Transverse colon (tissue), 4 donors: Measurements from ENCODE around the gene NKD2. TPM values are rescaled to one million over a fixed set of nuclear protein-coding genes. Genes with fewer than 3 reads are reported as not detected.

Experiments used
- DNase-seq: peaks from one replicate; pipeline ENCODE4 v3.0.0-alpha.2; 2019
- H3K27ac ChIP-seq, 4 donors: fragments of 200-600 bp; sonication (generic); 2 replicates each; pipeline ENCODE4 v1.5.1; 2016 to 2018; ENCODE audit warnings: inconsistent platforms in 4 of 4
- H3K27me3 ChIP-seq: fragments of 200-600 bp; sonication (generic); 2 replicates; pipeline ENCODE4 v1.5.1; 2017; ENCODE audit warnings: inconsistent platforms
- H3K36me3 ChIP-seq, 4 donors: fragments of 200-600 bp; sonication (generic); 2 replicates each; pipeline ENCODE4 v1.5.1; 2017 to 2019; ENCODE audit warnings: inconsistent platforms in 4 of 4
- H3K4me1 ChIP-seq, 4 donors: fragments of 200-600 bp; sonication (generic); 2 replicates each; pipeline ENCODE4 v1.5.1; 2017 to 2020; ENCODE audit warnings: inconsistent platforms in 4 of 4
- H3K4me3 ChIP-seq, 4 donors: fragments of 200-600 bp; sonication (generic); 1 replicate in 1 of 4; 2 replicates in 3 of 4; pipeline versions ENCODE4 v1.5.1 to v1.6.1; 2017 to 2019; ENCODE audit warnings: inconsistent platforms in 4 of 4
- H3K9me3 ChIP-seq, 2 donors: fragments of 200-600 bp; sonication (generic); 2 replicates each; pipeline ENCODE4 v1.5.1; 2017 to 2019; ENCODE audit warnings: inconsistent platforms in 2 of 2
- EP300 ChIP-seq: sonication (generic); formaldehyde crosslinking; IDR thresholded peaks from one replicate; pipeline ENCODE4 v1.6.1; 2017; ENCODE audit warnings: antibody characterized with exemption, low read depth
- POLR2A ChIP-seq: fragments of 450-650 bp; IDR thresholded peaks from one replicate; pipeline ENCODE4 v1.6.1; 2016; ENCODE audit warnings: antibody characterized with exemption, mild to moderate bottlenecking, moderate library complexity
- POLR2AphosphoS5 ChIP-seq, 3 donors: sonication (generic); formaldehyde crosslinking; IDR thresholded peaks; one replicate each; pipeline ENCODE4 v1.6.1; 2016; ENCODE audit warnings: antibody characterized with exemption in 3 of 3
- WGBS, 2 donors: methylation state at CpG; one replicate each; pipeline ENCODE4 v1.1.5; 2018; ENCODE audit warnings: low coverage in 1 of 2; 5-methylcytosine and 5-hydroxymethylcytosine counted together
- in situ Hi-C, 4 donors: fragments of 200-750 bp; cut with MboI; loops; one replicate each; pipeline versions ENCODE4 v1.15.0 to v1.15.1; 2017; ENCODE audit warnings: low sequenced_read_pairs in 3 of 4, low pct_ligation_motif_present in 1 of 4, low pct_unique_long_range_greater_than_20kb in 1 of 4
- intact Hi-C: fragments of 100-400 bp; cut with DNase I; formaldehyde crosslinking; loops from one replicate; pipeline ENCODE4 v1.15.1; 2023; ENCODE audit warnings: low total_unique reads
- total RNA-seq, 4 donors: library from RNA; depleted of rRNA; stranded (reverse); fragments of >200 nt; gene quantifications; one replicate each; pipeline ENCODE4 v1.1.0, GENCODE V29; 2016
- TF ChIP-seq, protein P1 (sequence below), 5 experiments: fragments of 200-600 bp in 3 of 5; fragments of 450-650 bp in 2 of 5; sonication (generic) in 3 of 5; IDR thresholded peaks; 1 replicate in 2 of 5; 2 replicates in 3 of 5; pipeline ENCODE4 v1.5.1; 2016 to 2017; ENCODE audit warnings: antibody characterized with exemption in 5 of 5, inconsistent platforms in 3 of 5, mild to moderate bottlenecking in 2 of 5, moderate library complexity in 1 of 5

Gene NKD2
- total RNA-seq, 4 donors from 2014 or later, result 0.41 to 0.80 TPM; not detected in 2

DNA sequence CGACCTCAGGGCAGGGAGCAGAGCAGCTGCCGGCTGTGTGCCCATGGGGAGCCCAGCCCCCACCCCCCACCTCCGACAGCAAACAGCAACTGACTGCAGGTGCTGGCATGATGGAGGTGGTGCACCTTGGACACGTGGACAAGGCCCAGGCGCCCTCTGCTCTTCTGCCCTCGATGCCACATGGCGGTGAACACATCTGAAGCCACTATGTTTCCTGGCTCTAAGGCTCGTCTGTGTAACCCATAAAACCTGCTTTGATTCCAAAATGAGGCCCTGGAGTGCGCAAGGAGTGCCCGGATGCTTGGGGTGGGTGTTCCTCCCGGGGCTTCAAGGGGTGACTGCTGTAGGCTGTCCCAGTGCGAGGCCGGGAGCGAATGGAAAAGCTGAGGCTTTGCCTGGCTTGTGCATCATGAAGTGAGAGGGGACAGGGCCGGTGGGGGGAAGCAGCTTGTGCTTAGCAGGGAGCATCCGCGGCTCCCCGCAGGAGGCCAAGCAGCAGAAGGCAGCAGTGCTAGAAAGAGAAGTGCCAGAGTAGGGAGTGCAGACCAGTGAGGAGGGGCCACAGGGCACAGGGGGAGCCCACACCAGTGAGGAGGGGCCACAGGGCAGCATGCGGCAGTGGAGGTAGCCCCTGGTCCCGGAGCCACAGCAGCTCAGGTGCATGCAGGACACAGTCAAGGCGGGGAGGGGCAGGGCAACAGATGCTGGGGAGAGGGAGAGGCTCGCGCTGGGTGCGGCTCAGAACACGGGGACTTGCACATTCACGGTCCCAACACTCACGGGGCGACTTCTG is 30.0 kb downstream of the NKD2 start:
- DNase-seq, result no peak
- H3K4me3 ChIP-seq, result no peak overlapping the region
- TF ChIP-seq, protein P1, sequence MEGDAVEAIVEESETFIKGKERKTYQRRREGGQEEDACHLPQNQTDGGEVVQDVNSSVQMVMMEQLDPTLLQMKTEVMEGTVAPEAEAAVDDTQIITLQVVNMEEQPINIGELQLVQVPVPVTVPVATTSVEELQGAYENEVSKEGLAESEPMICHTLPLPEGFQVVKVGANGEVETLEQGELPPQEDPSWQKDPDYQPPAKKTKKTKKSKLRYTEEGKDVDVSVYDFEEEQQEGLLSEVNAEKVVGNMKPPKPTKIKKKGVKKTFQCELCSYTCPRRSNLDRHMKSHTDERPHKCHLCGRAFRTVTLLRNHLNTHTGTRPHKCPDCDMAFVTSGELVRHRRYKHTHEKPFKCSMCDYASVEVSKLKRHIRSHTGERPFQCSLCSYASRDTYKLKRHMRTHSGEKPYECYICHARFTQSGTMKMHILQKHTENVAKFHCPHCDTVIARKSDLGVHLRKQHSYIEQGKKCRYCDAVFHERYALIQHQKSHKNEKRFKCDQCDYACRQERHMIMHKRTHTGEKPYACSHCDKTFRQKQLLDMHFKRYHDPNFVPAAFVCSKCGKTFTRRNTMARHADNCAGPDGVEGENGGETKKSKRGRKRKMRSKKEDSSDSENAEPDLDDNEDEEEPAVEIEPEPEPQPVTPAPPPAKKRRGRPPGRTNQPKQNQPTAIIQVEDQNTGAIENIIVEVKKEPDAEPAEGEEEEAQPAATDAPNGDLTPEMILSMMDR (IDR thresholded peaks at IDR 0.05), result no peak
- no peak for TF ChIP-seq POLR2AphosphoS5 (IDR thresholded peaks at IDR 0.05)
- no peak for TF ChIP-seq EP300
- TF ChIP-seq POLR2A, result no peak
- no peaks in the 10 kb centered on the region for H3K27me3 ChIP-seq
- no peak overlapping the region for H3K27ac ChIP-seq
- no peaks in the 10 kb centered on the region for H3K4me1 ChIP-seq
- H3K9me3 ChIP-seq, result no peaks in the 10 kb centered on the region
- 76 to 77% methylated on average over 5 to 27 of the region's 28 CpGs for WGBS, 2 donors
- in situ Hi-C loops, result no loop called here
- intact Hi-C loops, result no loop called here
- no peaks in the 10 kb centered on the region for H3K36me3 ChIP-seq

DNA sequence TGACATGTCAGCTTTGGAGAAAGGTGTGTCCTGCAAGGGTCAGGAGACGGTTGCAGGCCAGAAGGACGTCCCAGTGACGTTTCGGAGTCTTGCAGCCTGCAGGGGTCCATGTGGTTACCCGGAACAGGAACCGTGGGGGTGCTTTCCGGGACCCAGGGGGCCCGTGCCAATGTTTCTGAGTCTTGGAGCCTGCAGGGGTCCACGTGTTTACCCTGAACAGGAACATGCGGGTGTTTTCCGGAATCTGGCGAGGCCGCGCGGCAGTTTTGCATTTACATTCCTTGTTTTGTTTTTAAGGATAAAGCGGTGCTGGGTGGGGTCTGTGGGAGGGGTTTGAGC is 30.6 kb downstream of the NKD2 start:
- TF ChIP-seq EP300, result no peak
- TF ChIP-seq, protein P1 (IDR thresholded peaks at IDR 0.05), result no peak
- TF ChIP-seq POLR2A, result no peak
- no peak for TF ChIP-seq POLR2AphosphoS5 (IDR thresholded peaks at IDR 0.05)
- Histone ChIP-seq H3K4me1 (no peaks in the 10 kb centered on the region), H3K9me3 (no peaks in the 10 kb centered on the region), H3K36me3 (no peaks in the 10 kb centered on the region), H3K27me3 (no peaks in the 10 kb centered on the region), H3K4me3 (no peak overlapping the region), H3K27ac (no peak overlapping the region)
- WGBS, 2 donors, result 91% methylated on average over 16 of the region's 16 CpGs; no CpG with 5 or more reads in 1 of the 2 donors
- in situ Hi-C loops (no loop called here), intact Hi-C loops (no loop called here)
- DNase-seq, result no peak

DNA sequence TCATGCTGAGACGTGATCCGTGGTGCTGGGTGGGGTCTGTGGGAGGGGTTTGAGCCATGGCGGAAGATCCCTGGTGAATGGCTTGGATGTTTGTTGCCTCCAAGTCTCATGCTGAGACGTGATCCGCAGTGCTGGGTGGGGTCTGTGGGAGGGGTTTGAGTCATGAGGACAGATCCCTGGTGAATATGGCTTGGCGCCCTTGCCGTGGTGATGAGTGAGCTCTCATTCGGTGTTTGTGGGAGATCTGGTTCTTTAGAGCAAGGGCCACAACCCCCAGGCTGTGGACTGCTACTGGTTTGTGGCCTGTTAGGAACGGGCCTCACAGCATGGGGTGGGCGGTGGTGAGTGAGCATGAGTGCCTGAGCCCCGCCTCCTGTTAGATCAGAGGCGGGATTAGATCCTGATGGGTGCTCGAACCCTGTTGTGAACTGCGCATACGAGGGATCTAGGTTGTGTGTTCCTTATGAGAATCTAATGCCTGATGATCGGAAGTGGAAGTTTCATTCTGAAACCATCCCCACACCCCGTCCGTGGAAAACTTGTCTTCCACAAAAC is 31.2 kb downstream of the NKD2 start:
- intact Hi-C loops (no loop called here), in situ Hi-C loops (no loop called here)
- H3K4me1 ChIP-seq, result no peaks in the 10 kb centered on the region
- 93% methylated on average over 18 of the region's 18 CpGs; no CpG with 5 or more reads in 1 of the 2 donors for WGBS, 2 donors
- H3K27ac ChIP-seq, result no peak overlapping the region
- no peaks in the 10 kb centered on the region for H3K9me3 ChIP-seq
- H3K4me3 ChIP-seq, result no peak overlapping the region
- no peaks in the 10 kb centered on the region for H3K27me3 ChIP-seq
- DNase-seq, result no peak
- TF ChIP-seq, protein P1 (IDR thresholded peaks at IDR 0.05), result no peak
- TF ChIP-seq POLR2AphosphoS5 (IDR thresholded peaks at IDR 0.05) (no peak), EP300 (no peak), POLR2A (no peak)
- H3K36me3 ChIP-seq, result no peaks in the 10 kb centered on the region

DNA sequence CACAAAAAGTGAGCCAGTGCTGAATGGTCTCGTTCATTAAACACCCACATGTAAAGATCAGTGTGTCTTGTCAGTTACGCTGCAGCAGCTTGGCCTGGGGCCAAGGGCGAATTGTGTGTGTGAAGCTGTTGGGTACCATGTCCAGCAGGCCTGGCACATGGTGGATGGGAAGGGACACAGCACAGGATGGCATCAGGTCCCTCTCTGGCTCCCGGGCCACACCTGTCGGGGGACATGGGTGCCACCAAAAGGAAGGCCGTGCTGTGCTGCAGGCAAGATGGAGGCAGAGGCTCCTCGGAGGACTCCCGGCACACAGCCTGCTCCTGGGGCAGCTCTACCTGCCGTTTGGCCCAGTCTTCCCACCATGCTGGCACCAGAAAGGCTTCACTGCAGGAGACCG is 32.0 kb downstream of the NKD2 start:
- intact Hi-C loops (no loop called here), in situ Hi-C loops (no loop called here)
- Histone ChIP-seq H3K9me3 (no peaks in the 10 kb centered on the region), H3K36me3 (no peaks in the 10 kb centered on the region), H3K27ac (no peak overlapping the region), H3K4me3 (no peak overlapping the region), H3K27me3 (no peaks in the 10 kb centered on the region), H3K4me1 (no peaks in the 10 kb centered on the region)
- DNase-seq, result no peak
- 80 to 96% methylated on average over 2 to 10 of the region's 10 CpGs for WGBS, 2 donors
- TF ChIP-seq POLR2A (no peak), EP300 (no peak)
- TF ChIP-seq, protein P1 (IDR thresholded peaks at IDR 0.05), result no peak
